ENCODE data around the gene RND2. TPM values are rescaled to one million over a fixed set of nuclear protein-coding genes. Genes with fewer than 3 reads are reported as not detected.

Gene RND2
- total and polyA plus RNA-seq, 2 of the 13 experiments (the other 11 are each of a cell fraction or from before 2014, with no cell fraction given) = 0.05 to 0.11 TPM

- no peak for TF ChIP-seq REST (IDR thresholded peaks at IDR 0.05; ENCODE audit: borderline replicate concordance in 1 of 2, low read depth in 1 of 2, low read length in 2 of 2)
- no peak for TF ChIP-seq ZNF446 (CRISPR knock-in tag; IDR thresholded peaks at IDR 0.05)
- TF ChIP-seq ZNF639 (CRISPR knock-in tag; conservative IDR thresholded peaks at IDR 0.05) = peak; percentile 62; the same call in 1 of the 2 replicates
- TF ChIP-seq ZNF451 (CRISPR knock-in tag; IDR thresholded peaks at IDR 0.05) = 0 out of 2 replicates have a peak, but pooled peaks have one; percentile 16
- no peak for TF ChIP-seq ZNF121 (CRISPR knock-in tag; IDR thresholded peaks at IDR 0.05)
- no peak for TF ChIP-seq PITX1 (CRISPR knock-in tag; IDR thresholded peaks at IDR 0.05)
- peak; percentile 49 for TF ChIP-seq GABPB1 (CRISPR knock-in tag; IDR thresholded peaks at IDR 0.05)
- TF ChIP-seq GATAD1 (CRISPR knock-in tag; IDR thresholded peaks at IDR 0.05) = peak; percentile 73
- no peak for TF ChIP-seq ZNF724P (CRISPR knock-in tag; IDR thresholded peaks at IDR 0.05; ENCODE audit: borderline replicate concordance)
- TF ChIP-seq HNF1A (IDR thresholded peaks at IDR 0.05; ENCODE audit: low read depth) = 0 out of 2 replicates have a peak, but pooled peaks have one; percentile 28
- peak; percentile 57; the same call in 1 of the 2 replicates for TF ChIP-seq HNF1A (CRISPR knock-in tag; IDR thresholded peaks at IDR 0.05; ENCODE audit: borderline replicate concordance)
- TF ChIP-seq ZBTB4 (CRISPR knock-in tag; IDR thresholded peaks at IDR 0.05; ENCODE audit: borderline replicate concordance) = peak; percentile 92; the same call in 1 of the 2 replicates
- TF ChIP-seq ZNF850 (CRISPR knock-in tag; conservative IDR thresholded peaks at IDR 0.05) = no peak
- TF ChIP-seq RARA (CRISPR knock-in tag; IDR thresholded peaks at IDR 0.05) = 0 out of 2 replicates have a peak, but pooled peaks have one; percentile 17
- peak; percentile 79 for TF ChIP-seq XRCC5 (optimal IDR thresholded peaks at IDR 0.05; ENCODE audit: low read length)
- no peak for TF ChIP-seq HMG20A (CRISPR knock-in tag; IDR thresholded peaks at IDR 0.05; ENCODE audit: borderline replicate concordance)
Observed at GRCh38 chr17:43024407-43025289, at the start of gene RND2 (continued).

Data from HepG2 (cell line).